NCI-H526 treated with DMSO at 0.1 percent for 48 hours (cell line): ENCODE results near the gene EPB41L1.
A peak's percentile ranks its signal among the peaks of the same experiment; 100 is the strongest.
"Not testable (repeated sequence)": the region's sequence is repeated elsewhere in the genome, so short reads cannot be mapped to it uniquely, and the experiment has no call there.

Experiments used
- DNase-seq: peaks from one replicate; lab custom pipeline; 2025; lab: John Stamatoyannopoulos, UW

EPB41L1 gene

DNA sequence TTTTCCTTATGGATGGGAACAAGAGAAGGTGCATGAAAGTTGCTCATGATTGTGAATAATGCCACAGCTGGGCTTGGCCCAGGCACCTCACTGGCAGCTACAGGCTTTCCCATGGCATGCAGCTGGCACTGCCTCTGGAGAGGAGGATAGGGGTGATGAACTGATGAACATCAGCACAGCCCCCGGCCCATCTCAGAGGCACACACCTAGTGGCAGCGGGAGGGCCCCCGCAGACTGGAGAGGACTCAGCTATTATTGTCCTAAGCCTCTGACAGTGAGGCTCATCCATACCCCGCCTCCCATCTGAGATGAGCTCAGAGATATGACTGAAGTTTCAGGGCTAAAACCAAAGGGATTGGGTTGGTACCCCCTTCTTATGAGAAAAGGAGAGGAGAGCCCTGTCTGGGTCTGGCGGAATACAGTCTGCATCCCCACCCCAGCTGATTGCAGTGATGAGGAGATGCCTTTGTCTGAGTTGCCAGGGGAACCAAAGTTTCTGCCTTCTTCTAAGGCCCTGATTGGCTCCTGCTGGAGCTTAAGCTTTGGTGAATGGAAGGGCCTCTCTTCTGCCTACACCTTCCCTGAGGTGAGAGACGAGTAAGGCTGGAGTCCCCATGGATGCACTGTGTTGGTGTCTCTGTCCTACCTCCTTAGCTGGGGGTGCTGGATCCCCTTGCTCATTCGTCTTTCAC lies 27.6 kb upstream of the EPB41L1 start:
- no peak for DNase-seq

DNA sequence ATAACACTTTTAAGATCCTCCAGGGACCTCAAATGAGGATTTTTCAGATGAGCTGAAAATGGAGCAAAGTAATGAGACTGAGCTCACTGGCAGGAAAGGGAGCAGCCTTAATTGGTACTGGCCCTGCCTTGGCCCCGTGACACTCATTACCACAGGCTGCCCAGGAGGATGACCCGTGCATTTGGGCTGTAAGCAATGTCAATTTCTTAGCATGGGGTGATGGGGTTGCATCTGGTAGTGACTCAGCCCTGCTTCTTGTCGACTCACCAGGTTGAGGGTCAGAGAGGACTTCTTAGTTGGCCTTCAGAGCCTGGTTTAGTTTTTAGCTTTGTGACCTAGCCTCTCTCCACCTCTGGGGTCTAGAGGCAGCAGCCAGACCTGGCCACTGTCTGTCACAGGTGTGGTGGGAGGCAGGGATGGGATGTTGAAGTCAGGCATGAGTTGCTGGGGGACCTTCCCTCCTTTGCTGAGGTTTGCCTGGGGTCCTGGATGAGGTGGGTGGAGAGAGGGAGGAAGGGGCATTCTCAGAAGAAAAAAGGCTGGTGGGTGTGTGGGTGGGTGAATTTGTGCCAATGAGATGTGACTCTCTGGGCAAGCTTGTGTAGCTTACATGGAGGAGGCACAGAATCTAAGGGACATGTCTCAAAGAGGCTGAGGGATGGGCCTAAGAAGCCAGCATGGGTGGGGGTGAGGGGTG lies 25.9 kb upstream of the EPB41L1 start:
- DNase-seq: no peak

DNA sequence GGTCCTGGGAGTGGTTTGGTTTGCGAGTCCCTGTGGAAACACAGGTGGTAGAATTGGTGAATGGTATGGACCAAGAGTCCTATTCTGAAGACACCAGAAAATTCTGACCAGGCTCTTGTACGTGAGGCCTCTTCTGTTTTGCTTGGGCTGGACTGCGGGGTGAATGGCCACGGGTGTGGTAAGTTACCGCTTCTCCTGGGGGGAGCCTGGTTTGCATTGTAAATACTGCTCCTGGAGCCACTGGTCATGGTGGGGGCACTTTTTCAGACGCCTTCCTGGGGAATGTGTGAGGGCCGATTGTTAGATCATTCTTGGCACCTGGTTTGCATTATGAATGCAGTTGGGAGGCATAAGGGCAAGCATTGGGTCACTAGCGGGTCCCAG lies 25.4 kb upstream of the EPB41L1 start:
- peak; percentile 17 for DNase-seq

DNA sequence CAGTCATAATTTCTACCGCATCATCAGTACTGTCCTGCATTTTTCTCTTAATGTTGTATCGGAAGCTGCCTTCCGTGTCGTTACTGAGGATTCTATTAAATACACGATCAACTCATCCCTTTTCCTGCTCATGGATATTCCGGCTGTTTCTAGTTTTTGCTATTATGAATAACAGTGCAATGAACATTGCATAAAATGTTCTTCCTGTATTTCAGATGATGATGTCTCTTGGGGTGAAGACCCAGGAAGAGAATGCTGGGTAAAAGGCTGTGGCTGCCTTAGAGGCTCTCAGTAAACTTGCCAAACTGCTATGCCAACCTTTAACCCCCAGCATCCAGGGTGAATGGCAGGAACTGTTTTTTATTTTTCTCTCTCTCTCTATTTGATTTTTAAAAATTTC lies 24.1 kb upstream of the EPB41L1 start:
- DNase-seq: no peak

DNA sequence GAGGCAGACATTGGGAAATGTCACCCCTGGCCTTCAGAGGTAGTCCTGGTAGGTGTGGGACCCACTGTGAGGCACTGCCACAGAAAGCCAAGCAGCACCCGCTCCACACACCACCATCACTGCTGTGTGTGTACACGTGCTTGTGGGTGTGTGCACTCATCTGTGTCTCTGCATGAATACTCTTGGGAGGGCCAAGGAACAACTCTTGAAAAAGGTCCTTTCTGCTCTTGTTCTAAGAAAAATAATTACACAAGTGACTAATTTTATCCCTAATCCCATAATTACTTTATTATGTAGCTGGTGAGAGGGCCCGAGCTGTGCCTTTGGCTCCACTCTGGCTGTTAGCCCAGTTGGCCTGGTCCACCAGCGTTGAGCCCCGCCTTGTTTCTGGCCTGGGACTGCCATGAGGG lies 21.7 kb upstream of the EPB41L1 start:
- no peak for DNase-seq

DNA sequence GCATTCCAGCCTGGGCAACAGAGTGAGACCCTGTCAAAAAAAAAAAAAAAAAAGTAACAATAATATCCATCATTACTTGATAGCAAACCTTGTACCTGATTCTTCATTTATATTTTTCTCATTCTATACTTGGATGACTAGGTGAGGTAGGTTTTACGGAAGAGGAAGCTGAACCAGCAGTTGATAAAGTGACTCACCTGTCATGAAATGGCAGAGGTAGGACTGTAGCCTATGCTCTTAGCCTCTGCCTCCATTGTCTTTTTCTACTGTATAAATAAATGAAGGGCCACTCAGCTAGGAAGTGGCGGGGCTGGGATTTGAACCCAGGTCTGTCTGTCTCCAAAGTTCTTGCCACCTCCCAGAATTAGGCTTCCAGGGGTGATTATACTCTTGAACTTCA lies 20.7 kb upstream of the EPB41L1 start:
- no peak for DNase-seq

DNA sequence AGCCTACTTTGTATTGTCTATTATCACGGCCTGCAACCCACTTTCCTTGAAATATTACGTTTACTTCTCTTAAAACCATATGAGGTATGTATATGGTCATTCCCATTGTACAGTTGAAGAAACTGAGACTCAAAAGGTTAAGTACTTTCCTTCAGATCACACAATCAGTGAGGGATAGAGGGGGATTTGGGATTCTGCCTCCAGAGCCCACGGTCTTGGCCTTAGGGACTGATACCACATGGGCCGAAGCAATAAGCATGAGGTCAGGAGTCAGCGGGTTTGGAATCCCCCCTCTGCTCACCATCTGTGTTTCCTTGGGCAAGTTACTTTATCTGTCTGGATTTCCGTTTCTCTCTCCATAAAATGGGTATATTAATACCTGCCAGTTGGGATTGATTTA lies 19.4 kb upstream of the EPB41L1 start:
- no peak for DNase-seq

DNA sequence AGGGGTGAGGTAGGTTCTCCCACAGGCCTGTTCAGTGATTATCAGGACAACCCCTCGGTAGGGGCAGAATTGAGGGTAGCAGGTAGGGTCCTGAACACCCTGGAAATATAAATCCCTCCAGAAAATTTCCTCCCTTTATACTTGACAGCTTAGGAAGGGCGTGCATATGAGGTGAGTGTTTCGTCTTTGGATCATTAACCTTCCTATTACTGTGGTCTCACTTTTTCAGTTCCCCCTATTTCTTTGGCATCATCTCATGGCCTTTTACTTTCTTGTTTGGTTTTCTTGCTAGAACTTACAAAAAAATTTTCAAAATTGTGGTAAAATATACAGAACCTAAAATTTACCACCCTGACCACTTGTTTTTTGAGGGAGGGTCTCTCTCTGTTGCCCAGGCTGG lies 18.7 kb upstream of the EPB41L1 start:
- no peak for DNase-seq

DNA sequence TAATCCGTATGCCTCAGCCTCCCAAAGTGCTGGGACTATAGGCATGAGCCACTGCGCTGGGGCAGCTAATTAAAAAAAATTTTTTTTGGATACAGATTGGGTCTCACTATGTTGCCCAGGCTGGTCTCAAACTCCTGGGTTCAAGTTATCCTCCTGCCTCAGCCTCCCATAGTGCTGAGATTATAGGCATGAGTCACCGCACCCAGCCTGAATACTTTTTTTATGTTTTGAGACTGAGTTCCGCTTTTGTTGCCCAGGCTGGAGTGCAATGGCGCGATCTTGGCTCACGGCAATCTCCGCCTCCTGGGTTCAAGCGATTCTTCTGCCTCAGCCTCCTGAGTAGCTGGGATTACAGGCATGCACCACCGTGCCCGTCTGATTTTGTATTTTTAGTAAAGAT lies 17.2 kb upstream of the EPB41L1 start:
- DNase-seq: not testable (repeated sequence)

DNA sequence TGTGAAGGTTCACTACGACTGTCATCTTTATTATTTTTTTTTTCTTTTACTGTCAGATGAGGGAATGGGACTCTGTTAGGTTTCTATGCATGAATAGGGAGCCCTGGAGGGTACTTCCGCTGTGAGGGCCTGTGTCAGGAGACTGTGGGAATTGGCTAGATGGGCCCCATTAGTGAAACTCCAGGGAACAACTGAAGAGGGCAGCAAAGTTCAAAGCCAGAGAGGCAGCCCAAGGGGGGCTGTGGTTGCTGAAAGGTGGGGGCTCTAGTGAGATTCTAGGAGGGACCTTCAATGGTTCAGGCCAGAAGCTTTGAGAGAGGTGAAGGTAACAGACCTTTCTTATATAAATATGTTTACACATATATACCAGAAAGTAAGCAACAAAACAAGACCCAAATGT lies 13.2 kb upstream of the EPB41L1 start:
- no peak for DNase-seq

DNA sequence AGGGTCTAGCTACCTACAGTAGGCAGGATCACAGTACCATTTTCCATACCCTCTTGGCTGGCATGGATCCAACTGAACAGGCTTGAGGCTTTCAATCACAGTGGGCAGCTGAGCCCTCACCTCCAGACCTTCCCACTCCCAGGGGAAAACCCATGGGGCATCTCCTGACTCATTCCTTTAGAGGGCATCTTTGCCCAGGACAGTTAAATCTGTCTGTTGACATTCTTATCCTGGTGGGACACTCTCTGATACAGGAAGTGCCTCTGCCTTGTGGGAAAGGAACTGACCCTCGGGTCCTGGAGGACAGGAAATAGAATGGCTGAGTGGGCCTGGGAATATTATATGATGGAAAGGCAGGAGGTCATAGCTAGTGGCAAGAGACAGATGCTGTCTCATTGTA lies 10.2 kb upstream of the EPB41L1 start:
- DNase-seq: no peak

DNA sequence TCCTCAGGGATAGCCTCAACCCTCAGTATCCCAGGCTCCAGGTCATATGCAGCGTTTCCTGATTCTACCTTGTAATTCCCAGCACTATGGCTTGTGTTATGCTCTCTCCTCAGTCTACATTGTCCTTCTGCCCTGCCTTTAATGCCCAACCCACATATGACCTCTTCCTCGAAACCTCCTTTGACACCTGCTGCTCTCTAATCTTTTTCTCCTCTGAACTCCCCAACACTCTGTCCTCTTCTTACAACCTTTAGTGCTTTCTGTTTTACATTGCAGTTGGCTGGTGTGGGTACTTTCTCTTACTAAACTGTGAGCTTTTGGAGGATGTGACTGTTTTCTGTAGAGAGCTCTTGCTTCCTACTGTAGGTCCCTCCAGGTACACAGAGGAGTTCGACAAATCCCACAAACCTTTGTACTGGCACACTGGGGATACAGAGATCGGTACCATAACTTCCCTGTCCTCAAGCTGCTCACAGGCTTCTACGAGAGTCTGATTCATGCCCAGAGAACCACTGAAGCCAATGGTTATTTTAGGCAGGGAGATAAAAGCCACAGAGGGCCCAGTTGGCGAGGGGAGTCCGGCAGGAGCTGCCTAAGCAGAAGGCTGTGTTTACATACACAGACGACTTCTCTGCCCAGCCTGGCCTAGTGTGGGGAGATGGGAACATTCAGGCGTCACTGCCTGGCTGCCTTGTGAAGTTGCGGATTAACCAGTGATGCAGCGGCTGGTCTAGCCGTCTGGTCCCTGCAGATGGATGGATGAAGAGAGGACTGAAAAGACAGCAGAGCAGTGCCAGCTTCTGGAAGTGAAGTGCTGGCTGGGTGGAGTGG lies 8.4 kb upstream of the EPB41L1 start:
- DNase-seq: no peak

DNA sequence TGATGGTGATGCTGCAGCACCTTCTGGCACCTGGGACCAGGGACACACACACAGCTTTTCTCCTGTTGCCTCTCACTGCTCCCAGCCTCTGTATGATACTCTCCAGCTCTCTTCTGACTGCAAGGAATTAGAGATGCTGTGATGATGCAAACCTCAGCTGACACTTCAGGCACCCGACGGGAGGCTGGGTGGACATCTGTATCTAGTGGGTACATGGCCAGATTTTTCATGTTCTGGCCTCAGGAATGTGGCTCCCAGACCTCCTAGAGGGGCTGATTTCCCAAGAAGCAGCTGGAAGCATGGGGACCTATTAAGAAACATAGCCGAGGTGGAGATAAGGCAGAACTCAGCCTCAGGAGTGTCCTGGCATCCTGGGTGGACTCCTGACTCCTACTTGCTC lies 6.8 kb upstream of the EPB41L1 start:
- no peak for DNase-seq

DNA sequence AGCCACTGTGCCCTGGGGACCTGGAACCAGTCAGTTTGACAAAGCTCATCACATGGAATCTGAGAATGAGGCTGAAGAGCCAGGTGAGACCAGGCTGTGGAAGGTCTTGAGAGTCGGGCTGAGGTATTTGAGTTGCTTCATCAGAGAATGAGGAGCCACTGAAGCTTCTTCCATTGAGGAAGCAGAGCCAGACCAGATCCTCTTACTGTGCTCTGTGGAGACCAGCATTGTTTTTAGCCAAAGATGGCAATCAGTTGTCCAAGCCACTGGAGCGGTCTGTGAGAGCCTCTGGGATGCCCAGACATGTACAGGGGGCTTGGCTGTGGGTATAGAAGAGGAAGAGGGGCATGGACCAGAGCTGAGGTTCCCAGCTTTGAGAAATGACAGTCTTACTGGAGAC lies 6.1 kb upstream of the EPB41L1 start:
- no peak for DNase-seq

DNA sequence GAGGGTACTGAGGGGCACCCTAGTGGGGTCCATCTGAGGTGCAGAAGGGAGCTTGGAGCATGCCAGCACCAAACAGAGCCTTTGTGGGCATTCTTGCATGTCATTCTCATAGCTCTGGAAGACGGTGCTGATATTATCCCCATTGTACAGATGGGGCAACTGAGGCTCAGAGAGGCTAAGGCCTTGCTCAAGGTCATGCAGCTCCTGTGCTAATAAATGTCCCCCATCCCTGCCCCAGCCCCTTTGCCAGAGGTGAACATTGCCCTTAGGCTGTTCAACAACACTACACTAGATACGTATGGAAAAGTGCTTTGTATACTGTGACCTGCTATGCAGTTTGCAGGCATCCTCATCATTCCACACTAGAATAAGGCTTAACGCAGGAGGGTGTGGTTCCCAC lies 5.5 kb upstream of the EPB41L1 start:
- DNase-seq: no peak

DNA sequence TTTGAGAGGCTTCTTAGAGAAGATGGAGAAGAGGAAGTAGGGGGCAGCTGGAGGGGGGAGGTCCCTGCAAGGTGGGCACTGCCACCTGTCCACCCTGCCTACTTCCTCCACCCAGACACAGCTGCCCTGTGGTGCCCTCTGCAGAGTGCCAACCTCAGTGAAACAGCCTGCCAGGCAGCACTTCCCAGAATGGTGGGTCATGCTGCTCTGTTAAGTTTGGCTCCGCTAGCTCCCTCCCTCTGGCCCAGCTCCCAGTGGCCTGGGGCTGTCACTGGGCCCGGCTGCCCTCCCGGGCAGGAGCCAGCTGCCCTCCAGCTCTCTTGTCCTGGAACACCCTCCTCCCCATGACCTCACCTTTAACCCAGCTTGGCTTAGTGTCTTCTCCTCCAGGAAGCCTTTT lies 5.1 kb upstream of the EPB41L1 start:
- DNase-seq: no peak

DNA sequence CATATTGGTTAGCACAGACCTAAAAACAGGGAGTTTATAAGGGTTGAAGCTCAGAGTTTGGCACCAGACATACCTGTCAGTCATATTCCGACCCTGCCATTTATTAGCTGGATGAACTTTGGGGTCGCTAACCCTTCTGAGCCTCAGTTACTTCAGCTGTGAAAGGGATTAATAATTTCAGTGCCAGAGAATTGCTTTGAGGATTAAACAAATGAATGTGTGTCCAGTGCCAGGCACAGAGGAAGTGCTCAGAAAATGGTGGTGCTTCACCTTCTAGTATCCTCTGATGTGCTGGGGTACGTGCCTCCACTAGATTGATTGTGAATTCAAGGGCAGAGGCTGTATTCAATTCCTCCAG lies 4.1 kb upstream of the EPB41L1 start:
- DNase-seq: no peak

DNA sequence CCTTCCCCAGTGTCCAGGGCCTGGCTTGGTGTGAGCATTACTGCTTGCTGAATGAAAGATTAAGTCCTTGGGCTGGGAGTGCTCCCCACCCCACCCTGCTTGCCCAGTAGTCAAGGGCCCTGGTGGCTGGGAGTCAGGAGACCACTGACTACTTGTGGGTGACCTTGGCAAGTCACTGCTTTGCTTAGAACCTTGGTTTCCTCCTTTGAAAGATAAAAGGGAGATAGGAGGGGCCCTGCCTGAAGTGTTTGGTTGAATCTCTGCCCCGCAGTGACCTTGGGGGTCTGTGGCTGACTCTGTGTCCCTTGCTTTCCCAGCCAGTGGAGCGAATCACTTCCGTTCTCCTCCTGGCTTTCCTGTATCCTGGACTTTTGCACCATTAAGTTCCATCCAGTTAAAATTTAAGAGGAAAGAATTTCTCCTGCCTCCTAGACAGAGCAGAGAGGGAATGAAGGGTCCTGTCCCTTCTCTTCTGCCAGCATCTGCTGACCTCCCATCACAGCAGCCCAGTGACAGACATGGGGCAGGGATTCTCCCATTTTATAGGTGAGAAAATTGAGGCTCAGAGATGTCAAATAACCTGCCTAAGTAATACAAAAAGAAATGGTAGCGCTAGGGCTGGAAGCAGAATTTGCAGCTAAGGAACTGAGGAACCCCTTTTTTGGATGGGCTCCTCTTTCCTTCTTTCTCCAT lies 3.5 kb upstream of the EPB41L1 start:
- DNase-seq: no peak

DNA sequence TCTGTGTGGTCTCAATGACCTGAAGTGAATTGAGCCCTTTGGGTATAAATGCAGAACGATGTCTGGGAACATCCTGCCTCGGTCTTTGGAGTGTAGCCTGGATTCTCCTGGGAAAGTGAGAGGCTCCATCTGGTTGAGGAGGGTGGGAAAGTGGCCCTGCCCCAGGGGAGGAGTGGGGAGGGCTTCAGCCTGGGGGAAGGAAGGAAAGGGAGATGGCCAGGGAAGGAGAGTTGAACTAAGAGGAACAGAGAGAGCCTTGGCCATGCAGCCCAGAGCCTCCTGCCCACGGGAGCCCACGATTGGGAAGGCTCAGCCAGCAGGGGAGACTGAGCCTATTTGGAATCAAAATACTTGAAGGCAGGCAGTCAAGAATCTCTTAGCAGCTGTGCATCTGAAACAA lies 2.3 kb upstream of the EPB41L1 start:
- DNase-seq: no peak

DNA sequence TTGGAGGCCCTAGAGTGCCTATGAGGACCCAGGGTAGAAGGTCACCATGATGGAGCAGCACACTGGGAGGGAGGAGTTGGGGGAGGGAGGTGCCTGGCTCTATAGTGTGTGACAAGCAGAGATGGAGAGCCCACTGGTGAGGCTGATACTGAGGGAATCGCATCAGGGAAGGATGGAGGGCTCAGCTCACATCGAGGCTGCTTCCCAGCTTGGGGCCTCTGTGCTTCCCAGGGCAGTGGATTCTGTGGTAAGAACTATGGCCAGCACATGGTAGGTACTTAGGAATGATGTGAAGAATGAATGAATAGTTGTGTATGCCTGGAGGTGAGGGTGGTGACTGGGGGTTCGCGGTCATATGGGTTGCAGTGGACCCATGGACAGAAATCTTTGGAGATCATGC lies 1.3 kb upstream of the EPB41L1 start:
- DNase-seq: no peak

DNA sequence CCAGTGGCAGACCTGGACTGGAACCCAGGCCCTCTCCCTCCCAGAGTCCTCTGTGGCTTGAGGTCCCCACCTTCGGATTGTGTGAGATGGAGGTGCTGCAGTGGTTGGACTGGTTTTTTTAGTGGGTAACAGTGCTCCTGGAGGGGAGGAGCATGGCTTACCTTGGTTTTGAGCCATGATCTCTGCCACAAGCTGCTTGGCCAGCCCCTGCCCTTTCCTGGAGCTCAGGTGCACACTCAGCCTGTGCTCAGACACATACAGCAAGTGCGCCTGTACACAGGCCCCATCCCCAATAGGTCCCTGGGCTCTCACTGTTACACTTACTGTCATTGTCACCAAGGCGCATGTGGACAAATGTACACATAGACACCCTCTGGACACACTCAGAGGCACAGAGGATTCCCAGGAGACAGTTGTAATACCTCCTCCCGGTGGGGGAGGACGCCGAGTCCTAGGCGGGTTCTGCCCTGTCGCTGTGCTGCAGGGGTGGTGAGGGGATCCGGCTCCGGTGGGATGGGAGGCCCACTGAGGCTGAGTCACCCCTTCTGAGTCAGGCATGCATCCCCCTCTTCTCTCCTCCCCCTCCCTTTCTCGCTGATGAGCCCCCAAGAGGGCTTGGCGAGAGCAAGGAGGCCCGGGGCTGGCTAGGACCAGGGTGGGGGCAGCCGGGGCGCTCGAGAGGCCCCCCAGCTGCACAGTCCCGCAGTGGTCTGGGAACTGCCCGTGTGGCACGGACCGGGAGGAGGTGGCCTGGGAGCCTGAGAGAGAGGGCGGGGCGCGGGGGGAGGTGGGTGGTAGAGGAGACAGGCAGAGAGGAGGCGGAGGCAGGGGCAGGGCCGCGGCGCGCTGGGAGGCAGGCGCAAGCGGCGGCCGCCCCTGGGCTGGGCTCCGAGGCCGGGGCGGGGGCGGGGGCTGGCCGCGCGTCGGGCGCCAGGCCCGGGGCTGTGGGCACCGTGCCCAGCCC lies 522 bp upstream of the EPB41L1 start:
- peak; percentile 56 for DNase-seq

DNA sequence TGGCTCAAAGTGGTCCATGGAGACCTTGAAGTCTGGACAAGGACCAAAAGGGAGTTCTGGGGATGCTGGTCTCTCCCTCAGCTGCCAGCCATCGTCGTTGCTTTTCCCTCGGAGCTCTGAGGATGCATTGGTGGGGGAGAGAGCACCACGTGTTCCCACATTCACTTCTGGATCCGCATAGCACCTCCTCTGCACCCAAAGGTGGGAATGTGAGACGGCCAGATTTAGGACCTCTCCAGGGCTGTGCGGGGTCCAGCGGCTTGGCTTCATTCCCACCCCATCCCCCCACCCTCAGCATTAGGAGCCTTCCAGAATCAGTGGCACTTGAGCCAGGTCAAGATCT lies 1.1 kb downstream of the EPB41L1 start:
- no peak for DNase-seq
